ENCODE results near the gene TAF5L. TPM values are rescaled to one million over a fixed set of nuclear protein-coding genes. Genes with fewer than 3 reads are reported as not detected.
"Not testable (repeated sequence)": the region's sequence is repeated elsewhere in the genome, so short reads cannot be mapped to it uniquely, and the experiment has no call there.

The TAF5L gene
- polyA plus RNA-seq, 10 donors = 9.8 to 13.7 (median 12.2) TPM

GRCh38 chr1:229613938-229614337 lies 12.0 kb downstream of the TAF5L start:
- DNase-seq = no peak

- DNase-seq = no peak
Observed at GRCh38 chr1:229608590-229608989, 17.3 kb downstream of the TAF5L start.

GRCh38 chr1:229607370-229607769 lies 18.6 kb downstream of the TAF5L start:
- DNase-seq = no peak

GRCh38 chr1:229603371-229604005 lies 22.4 kb downstream of the TAF5L start:
- DNase-seq = no peak

GRCh38 chr1:229600229-229600628 lies 25.7 kb downstream of the TAF5L start:
- no peak for DNase-seq

- no peak for DNase-seq
Observed at GRCh38 chr1:229599218-229599954, 26.5 kb downstream of the TAF5L start.

GRCh38 chr1:229597877-229598276 lies 28.0 kb downstream of the TAF5L start:
- no peak for DNase-seq

GRCh38 chr1:229596925-229597699 lies 28.8 kb downstream of the TAF5L start:
- peak; percentile 4 to 11 (median 8) for DNase-seq

GRCh38 chr1:229595876-229596275 lies 30.0 kb downstream of the TAF5L start:
- DNase-seq = not testable (repeated sequence)

- DNase-seq = no peak
Observed at GRCh38 chr1:229594227-229595008, 31.5 kb downstream of the TAF5L start.

GRCh38 chr1:229593800-229594199 lies 32.1 kb downstream of the TAF5L start:
- no peak for DNase-seq

GRCh38 chr1:229590119-229590518 lies 35.8 kb downstream of the TAF5L start:
- DNase-seq = no peak

GRCh38 chr1:229585338-229585737 lies 40.6 kb downstream of the TAF5L start:
- no peak for DNase-seq

GRCh38 chr1:229582715-229583114 lies 43.2 kb downstream of the TAF5L start:
- DNase-seq = no peak

- peak in 2 of 3 donors; percentile 22 to 57 for DNase-seq
Observed at GRCh38 chr1:229582011-229582694, 43.8 kb downstream of the TAF5L start.

- DNase-seq = no peak
Observed at GRCh38 chr1:229581485-229581884, 44.4 kb downstream of the TAF5L start.

- DNase-seq = peak; percentile 51 to 93 (median 82)
Observed at GRCh38 chr1:229579059-229579673, 46.8 kb downstream of the TAF5L start.

GRCh38 chr1:229578168-229579058 lies 47.5 kb downstream of the TAF5L start:
- no peak for DNase-seq

GRCh38 chr1:229574679-229575442 lies 51.1 kb downstream of the TAF5L start:
- no peak for DNase-seq

Measured in muscle of back (tissue), 11 donors.